ENCODE measurements around the gene ADARB2. TPM values are rescaled to one million over a fixed set of nuclear protein-coding genes. Genes with fewer than 3 reads are reported as not detected.

The ADARB2 gene
- total RNA-seq, 1 experiment from 2014 or later = not detected

DNA sequence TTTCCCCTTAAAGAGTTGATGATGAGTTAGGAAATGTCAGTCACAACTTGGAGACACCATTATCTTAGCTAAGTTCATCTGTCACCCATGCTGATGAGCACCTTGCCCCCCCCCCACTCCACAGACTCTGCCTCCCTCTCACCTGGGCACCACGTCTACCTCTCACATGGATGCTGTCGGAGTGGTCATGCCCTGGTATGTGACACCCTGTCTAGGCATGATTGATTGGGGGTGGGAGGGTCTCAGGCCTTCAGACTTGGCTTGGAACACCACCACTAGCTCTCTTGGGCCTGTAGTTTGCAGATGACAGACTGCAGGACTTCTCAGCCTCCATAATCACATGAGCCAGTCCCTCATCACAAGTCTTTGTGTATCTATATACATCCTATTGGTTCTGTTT lies 603.2 kb downstream of the ADARB2 start:
- no TSS peak for BruUV-seq (replicated peaks)
- Mint-ChIP-seq H3K36me3 (ENCODE audit: insufficient read depth, unreplicated experiment) (peaks cover 4% of the 10 kb centered on the region), H3K27ac (ENCODE audit: unreplicated experiment) (no peak overlapping the region), H3K4me1 (ENCODE audit: low read depth, unreplicated experiment) (no peaks in the 10 kb centered on the region), H3K4me3 (ENCODE audit: low read depth, unreplicated experiment) (no peak overlapping the region), H3K27me3 (ENCODE audit: unreplicated experiment) (peaks cover 24% of the 10 kb centered on the region), H3K9me3 (ENCODE audit: low read depth, unreplicated experiment) (peaks cover 3% of the 10 kb centered on the region)
- intact Hi-C loops (cut with micrococcal nuclease; ENCODE audit: unreplicated experiment) = no loop called here
- DNase-seq = no peak
- CTCF ChIA-PET = no interaction called here
- TF ChIP-seq, protein P1, sequence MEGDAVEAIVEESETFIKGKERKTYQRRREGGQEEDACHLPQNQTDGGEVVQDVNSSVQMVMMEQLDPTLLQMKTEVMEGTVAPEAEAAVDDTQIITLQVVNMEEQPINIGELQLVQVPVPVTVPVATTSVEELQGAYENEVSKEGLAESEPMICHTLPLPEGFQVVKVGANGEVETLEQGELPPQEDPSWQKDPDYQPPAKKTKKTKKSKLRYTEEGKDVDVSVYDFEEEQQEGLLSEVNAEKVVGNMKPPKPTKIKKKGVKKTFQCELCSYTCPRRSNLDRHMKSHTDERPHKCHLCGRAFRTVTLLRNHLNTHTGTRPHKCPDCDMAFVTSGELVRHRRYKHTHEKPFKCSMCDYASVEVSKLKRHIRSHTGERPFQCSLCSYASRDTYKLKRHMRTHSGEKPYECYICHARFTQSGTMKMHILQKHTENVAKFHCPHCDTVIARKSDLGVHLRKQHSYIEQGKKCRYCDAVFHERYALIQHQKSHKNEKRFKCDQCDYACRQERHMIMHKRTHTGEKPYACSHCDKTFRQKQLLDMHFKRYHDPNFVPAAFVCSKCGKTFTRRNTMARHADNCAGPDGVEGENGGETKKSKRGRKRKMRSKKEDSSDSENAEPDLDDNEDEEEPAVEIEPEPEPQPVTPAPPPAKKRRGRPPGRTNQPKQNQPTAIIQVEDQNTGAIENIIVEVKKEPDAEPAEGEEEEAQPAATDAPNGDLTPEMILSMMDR (IDR thresholded peaks at IDR 0.05; ENCODE audit: unreplicated experiment) = no peak

DNA sequence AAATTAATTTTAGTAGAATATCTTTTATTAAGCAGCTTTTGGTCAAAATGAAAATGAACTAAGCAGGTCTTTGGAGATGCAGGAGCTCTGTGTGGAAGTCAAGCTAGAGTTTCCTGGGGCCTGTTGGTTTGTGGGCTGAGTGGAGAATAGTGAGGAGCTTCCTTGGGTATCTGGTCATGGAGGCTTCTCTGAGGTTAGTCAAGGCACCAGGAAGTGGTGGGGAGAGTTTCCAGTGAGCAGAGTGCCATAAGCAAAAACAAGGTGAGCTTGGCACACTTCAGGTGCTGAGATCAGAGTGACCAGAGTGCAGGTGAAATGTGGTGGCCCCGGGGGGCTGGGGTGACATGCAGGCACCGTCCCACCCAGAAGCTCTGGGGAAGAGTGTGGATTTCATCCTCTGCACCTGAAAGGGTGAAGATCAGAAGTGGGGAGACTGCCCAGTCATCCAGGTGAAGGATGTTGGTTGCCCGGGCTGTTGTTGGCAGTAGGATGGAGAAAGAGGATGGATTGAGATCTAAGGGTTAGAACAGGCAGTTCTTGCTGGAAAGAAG lies 603.8 kb downstream of the ADARB2 start:
- CTCF ChIA-PET = no interaction called here
- TF ChIP-seq, protein P1 (IDR thresholded peaks at IDR 0.05; ENCODE audit: unreplicated experiment) = no peak
- intact Hi-C loops (cut with micrococcal nuclease; ENCODE audit: unreplicated experiment) = no loop called here
- BruUV-seq (replicated peaks) = no TSS peak
- DNase-seq = no peak
- no peak overlapping the region for H3K27ac Mint-ChIP-seq (ENCODE audit: unreplicated experiment)
- no peak overlapping the region for H3K4me3 Mint-ChIP-seq (ENCODE audit: low read depth, unreplicated experiment)
- peaks cover 8% of the 10 kb centered on the region for H3K36me3 Mint-ChIP-seq (ENCODE audit: insufficient read depth, unreplicated experiment)
- no peaks in the 10 kb centered on the region for H3K4me1 Mint-ChIP-seq (ENCODE audit: low read depth, unreplicated experiment)
- H3K9me3 Mint-ChIP-seq (ENCODE audit: low read depth, unreplicated experiment) = peaks cover 1% of the 10 kb centered on the region
- H3K27me3 Mint-ChIP-seq (ENCODE audit: unreplicated experiment) = peaks cover 18% of the 10 kb centered on the region

DNA sequence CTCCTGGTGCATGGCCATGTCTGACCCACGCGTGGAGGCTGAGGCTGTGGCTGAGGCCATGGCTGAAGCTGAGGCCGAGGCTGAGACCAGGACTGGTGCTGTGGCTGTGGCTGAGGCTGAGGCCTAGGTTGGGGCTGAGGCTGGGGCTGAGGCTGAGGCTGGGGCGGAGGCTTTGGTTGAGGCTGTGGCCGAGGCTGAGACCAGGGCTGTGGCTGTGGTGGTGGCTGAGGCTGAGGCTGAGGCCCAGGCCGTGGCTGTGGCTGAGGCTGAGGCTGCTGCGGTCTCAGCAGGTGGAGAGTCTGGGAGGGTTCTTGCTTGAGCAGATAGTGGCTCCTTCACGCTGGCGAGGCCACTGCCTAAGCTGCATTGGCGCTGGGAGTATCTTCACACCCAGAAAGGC lies 604.7 kb downstream of the ADARB2 start:
- no peak overlapping the region for H3K27ac Mint-ChIP-seq (ENCODE audit: unreplicated experiment)
- no peaks in the 10 kb centered on the region for H3K4me1 Mint-ChIP-seq (ENCODE audit: low read depth, unreplicated experiment)
- no peak for DNase-seq
- no peak overlapping the region for H3K4me3 Mint-ChIP-seq (ENCODE audit: low read depth, unreplicated experiment)
- H3K9me3 Mint-ChIP-seq (ENCODE audit: low read depth, unreplicated experiment) = no peaks in the 10 kb centered on the region
- TF ChIP-seq, protein P1 (IDR thresholded peaks at IDR 0.05; ENCODE audit: unreplicated experiment) = no peak
- peaks cover 13% of the 10 kb centered on the region for H3K36me3 Mint-ChIP-seq (ENCODE audit: insufficient read depth, unreplicated experiment)
- intact Hi-C loops (cut with micrococcal nuclease; ENCODE audit: unreplicated experiment) = no loop called here
- CTCF ChIA-PET = no interaction called here
- BruUV-seq (replicated peaks) = no TSS peak
- peaks cover 8% of the 10 kb centered on the region for H3K27me3 Mint-ChIP-seq (ENCODE audit: unreplicated experiment)

DNA sequence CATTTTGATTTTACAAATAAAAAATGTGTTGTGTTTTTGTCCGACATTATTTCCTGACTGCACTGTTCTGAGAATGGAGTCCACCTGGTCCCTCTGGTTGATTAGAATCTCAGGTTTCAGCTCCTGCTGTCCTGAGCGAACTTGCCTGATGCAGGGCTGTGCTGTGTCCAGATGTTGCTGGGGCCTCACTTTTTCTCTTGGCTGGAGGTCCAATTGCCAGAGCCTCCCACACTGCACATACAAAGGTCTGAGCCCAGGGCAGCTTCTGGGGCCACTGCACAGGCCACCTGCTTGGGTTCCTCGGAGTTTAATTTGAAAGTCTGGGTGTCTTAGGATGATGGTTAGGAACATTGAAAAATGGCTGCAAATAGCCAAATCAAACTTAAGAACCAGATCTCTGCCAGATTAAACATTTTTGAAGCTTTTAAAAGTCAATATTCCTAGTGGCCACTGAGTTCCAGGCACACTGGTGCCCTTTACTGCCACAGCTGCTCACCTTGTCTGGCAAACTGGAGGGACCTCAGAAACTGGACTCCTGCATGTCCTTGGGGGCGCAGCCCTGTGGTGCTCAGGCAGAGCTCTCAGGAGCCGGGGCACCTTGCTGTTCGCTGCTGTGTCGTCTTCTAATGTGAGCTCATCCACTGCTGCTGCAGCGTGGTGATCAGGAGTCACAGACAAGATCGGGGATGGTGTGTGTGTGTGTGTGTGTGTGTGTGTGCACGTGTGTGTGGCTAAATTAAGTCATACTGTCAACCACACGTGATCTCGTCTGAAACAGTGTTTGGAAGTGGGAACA lies 606.1 kb downstream of the ADARB2 start:
- CTCF ChIA-PET = no interaction called here
- H3K27ac Mint-ChIP-seq (ENCODE audit: unreplicated experiment) = no peak overlapping the region

More for the DNA sequence above, 606.1 kb downstream of the ADARB2 start:
- BruUV-seq (replicated peaks) = no TSS peak
- H3K4me3 Mint-ChIP-seq (ENCODE audit: low read depth, unreplicated experiment) = no peak overlapping the region
- no peak for DNase-seq
- TF ChIP-seq, protein P1 (IDR thresholded peaks at IDR 0.05; ENCODE audit: unreplicated experiment) = no peak
- intact Hi-C loops (cut with micrococcal nuclease; ENCODE audit: unreplicated experiment) = no loop called here
- no peaks in the 10 kb centered on the region for H3K9me3 Mint-ChIP-seq (ENCODE audit: low read depth, unreplicated experiment)
- no peaks in the 10 kb centered on the region for H3K4me1 Mint-ChIP-seq (ENCODE audit: low read depth, unreplicated experiment)
- H3K36me3 Mint-ChIP-seq (ENCODE audit: insufficient read depth, unreplicated experiment) = peaks cover 17% of the 10 kb centered on the region
- H3K27me3 Mint-ChIP-seq (ENCODE audit: unreplicated experiment) = no peaks in the 10 kb centered on the region

Data from Calu3 (cell line).